ENCODE measurements around the gene HAAO.

HAAO gene

DNA sequence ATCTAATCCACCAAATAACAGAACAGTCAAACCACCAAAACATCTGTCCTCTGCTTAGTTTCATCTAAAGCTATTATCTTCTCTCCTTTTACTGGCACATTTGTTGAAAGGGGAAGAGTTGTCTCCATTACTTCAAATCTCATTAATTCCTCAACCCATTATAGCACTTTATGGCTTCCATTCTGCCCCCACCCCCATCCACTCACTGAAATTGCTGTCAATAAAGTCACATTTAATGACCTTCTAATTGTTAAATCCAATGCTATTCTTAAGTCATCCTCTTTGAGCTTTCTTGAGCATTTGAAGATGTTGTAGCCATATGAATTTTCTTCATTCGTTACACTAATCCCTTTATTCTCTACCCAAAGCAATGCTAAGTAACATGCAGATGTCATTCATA is 33.6 kb downstream of the HAAO start:
- Histone ChIP-seq H3K27ac (replicated peaks) (no peak overlapping the region), H3K27me3 (ENCODE audit: insufficient read depth, poor library complexity, severe bottlenecking) (no peaks in the 10 kb centered on the region), H3K4me3 (replicated peaks; ENCODE audit: insufficient read depth, low read length) (no peak overlapping the region)
- TF ChIP-seq POLR2AphosphoS5 (IDR thresholded peaks at IDR 0.05; ENCODE audit: low read depth) (no peak), SPI1 (IDR thresholded peaks at IDR 0.05; ENCODE audit: borderline replicate concordance, low read depth) (no peak), GABPA (IDR thresholded peaks at IDR 0.05; ENCODE audit: low read depth) (no peak)
- TF ChIP-seq, protein P1, sequence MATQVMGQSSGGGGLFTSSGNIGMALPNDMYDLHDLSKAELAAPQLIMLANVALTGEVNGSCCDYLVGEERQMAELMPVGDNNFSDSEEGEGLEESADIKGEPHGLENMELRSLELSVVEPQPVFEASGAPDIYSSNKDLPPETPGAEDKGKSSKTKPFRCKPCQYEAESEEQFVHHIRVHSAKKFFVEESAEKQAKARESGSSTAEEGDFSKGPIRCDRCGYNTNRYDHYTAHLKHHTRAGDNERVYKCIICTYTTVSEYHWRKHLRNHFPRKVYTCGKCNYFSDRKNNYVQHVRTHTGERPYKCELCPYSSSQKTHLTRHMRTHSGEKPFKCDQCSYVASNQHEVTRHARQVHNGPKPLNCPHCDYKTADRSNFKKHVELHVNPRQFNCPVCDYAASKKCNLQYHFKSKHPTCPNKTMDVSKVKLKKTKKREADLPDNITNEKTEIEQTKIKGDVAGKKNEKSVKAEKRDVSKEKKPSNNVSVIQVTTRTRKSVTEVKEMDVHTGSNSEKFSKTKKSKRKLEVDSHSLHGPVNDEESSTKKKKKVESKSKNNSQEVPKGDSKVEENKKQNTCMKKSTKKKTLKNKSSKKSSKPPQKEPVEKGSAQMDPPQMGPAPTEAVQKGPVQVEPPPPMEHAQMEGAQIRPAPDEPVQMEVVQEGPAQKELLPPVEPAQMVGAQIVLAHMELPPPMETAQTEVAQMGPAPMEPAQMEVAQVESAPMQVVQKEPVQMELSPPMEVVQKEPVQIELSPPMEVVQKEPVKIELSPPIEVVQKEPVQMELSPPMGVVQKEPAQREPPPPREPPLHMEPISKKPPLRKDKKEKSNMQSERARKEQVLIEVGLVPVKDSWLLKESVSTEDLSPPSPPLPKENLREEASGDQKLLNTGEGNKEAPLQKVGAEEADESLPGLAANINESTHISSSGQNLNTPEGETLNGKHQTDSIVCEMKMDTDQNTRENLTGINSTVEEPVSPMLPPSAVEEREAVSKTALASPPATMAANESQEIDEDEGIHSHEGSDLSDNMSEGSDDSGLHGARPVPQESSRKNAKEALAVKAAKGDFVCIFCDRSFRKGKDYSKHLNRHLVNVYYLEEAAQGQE (IDR thresholded peaks at IDR 0.05; ENCODE audit: insufficient replicate concordance, low read depth) = no peak
- TF ChIP-seq, protein P2, sequence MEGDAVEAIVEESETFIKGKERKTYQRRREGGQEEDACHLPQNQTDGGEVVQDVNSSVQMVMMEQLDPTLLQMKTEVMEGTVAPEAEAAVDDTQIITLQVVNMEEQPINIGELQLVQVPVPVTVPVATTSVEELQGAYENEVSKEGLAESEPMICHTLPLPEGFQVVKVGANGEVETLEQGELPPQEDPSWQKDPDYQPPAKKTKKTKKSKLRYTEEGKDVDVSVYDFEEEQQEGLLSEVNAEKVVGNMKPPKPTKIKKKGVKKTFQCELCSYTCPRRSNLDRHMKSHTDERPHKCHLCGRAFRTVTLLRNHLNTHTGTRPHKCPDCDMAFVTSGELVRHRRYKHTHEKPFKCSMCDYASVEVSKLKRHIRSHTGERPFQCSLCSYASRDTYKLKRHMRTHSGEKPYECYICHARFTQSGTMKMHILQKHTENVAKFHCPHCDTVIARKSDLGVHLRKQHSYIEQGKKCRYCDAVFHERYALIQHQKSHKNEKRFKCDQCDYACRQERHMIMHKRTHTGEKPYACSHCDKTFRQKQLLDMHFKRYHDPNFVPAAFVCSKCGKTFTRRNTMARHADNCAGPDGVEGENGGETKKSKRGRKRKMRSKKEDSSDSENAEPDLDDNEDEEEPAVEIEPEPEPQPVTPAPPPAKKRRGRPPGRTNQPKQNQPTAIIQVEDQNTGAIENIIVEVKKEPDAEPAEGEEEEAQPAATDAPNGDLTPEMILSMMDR (IDR thresholded peaks at IDR 0.05; ENCODE audit: insufficient read depth, low read length) = no peak
- no peak for DNase-seq (ENCODE audit: low read depth in 1 of 2, low spot score in 1 of 2)

DNA sequence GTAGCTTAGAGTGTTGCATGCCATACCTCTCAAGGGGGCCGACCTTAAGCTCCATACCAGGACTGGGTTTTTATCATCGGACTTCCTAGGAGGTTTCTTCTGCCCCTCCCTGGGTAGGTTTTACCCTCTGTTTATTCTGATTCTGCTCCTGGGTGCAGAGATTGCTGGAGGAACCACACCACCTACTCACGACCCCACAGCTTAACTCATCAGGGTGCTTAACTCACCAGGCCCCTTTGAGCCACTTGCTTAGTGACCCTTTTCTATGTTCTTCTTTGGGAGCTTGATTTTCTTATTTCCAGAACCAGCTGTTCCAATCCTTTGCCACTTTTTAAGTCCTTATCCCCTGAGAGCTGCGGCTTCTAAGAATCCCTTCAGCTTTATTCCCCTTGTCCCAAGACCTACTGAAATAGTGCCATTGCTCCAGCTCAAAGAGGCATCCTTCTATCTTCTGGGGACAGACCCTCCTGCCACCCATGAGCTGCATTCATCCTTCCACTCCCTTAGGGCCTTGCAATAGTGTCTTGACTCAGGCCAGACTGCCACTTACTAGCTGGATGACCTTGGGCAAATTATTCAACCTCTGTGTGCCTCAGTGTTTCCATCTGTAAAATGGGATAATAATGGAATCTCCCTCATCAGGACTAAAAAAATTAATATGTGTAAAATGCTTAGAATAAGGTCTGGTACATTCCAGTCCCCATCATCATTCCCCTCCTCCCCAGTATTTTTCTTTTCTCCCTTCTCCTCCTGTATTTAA is 34.2 kb downstream of the HAAO start:
- H3K27ac ChIP-seq (replicated peaks) = no peak overlapping the region
- DNase-seq (ENCODE audit: low read depth in 1 of 2, low spot score in 1 of 2) = no peak
- H3K27me3 ChIP-seq (ENCODE audit: insufficient read depth, poor library complexity, severe bottlenecking) = no peaks in the 10 kb centered on the region
- no peak overlapping the region for H3K4me3 ChIP-seq (replicated peaks; ENCODE audit: insufficient read depth, low read length)
- TF ChIP-seq, protein P1 (IDR thresholded peaks at IDR 0.05; ENCODE audit: insufficient replicate concordance, low read depth) = no peak
- no peak for TF ChIP-seq GABPA (IDR thresholded peaks at IDR 0.05; ENCODE audit: low read depth)

DNA sequence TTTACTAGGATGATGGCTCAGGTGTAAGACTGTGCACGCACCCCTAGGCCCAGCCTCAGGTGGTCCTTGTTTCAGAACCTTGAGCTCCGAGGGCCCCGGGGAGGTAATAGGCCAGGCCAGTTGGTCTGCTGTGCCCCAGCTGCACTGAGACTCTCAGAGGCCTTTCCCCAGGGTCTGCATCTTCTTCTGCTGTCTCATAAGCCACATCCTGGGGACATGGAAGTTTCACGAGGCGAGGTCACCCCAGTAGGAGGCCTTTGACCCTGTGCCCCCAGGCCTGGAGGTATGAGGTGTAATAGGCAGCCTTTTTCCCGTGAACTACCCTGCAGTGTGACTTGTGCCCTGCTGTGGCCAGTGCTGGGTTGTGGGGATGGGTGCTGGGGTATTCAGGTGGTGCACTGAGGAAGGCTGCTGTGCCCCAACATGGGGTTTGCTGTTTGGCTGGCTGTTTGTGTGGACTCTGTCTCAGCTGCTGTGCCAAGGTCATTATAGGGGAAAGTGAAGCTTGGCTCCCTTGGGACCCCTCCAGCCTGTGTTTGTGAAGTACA is 35.3 kb downstream of the HAAO start:
- no peak for TF ChIP-seq POLR2AphosphoS5 (IDR thresholded peaks at IDR 0.05; ENCODE audit: low read depth)
- TF ChIP-seq, protein P2 (IDR thresholded peaks at IDR 0.05; ENCODE audit: insufficient read depth, low read length) = no peak
- TF ChIP-seq SPI1 (IDR thresholded peaks at IDR 0.05; ENCODE audit: borderline replicate concordance, low read depth) = no peak
- TF ChIP-seq GABPA (IDR thresholded peaks at IDR 0.05; ENCODE audit: low read depth) = no peak
- TF ChIP-seq, protein P1 (IDR thresholded peaks at IDR 0.05; ENCODE audit: insufficient replicate concordance, low read depth) = no peak
- DNase-seq (ENCODE audit: low read depth in 1 of 2, low spot score in 1 of 2) = no peak
- no peak overlapping the region for H3K27ac ChIP-seq (replicated peaks)
- no peak overlapping the region for H3K4me3 ChIP-seq (replicated peaks; ENCODE audit: insufficient read depth, low read length)
- H3K27me3 ChIP-seq (ENCODE audit: insufficient read depth, poor library complexity, severe bottlenecking) = no peaks in the 10 kb centered on the region

Data from HL-60 (cell line).